Measurements from ENCODE around the gene ADK.

The ADK gene

DNA sequence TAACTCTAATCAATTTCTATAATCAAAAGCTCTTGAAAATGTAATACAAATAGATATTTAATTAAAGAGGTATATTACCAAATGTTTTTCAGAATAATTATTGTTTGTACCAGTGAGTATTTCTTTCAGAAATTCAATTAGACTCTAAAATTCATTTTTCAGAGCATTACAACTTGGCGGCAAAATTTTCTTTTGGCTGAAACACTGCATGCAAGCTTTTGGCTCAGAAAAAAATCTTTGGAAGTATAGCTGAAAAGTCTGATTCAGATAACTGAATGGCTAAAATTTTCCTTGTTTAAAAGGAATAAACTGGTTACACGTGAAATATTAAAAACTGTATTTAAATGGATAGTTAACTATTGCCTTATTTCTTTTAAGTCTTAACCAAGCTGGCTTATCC lies 472.8 kb downstream of the ADK start:
- no peaks in the 10 kb centered on the region for H3K27me3 ChIP-seq
- no peaks in the 10 kb centered on the region for H3K9me3 ChIP-seq
- no peaks in the 10 kb centered on the region for H3K4me1 ChIP-seq
- TF ChIP-seq, protein P1, sequence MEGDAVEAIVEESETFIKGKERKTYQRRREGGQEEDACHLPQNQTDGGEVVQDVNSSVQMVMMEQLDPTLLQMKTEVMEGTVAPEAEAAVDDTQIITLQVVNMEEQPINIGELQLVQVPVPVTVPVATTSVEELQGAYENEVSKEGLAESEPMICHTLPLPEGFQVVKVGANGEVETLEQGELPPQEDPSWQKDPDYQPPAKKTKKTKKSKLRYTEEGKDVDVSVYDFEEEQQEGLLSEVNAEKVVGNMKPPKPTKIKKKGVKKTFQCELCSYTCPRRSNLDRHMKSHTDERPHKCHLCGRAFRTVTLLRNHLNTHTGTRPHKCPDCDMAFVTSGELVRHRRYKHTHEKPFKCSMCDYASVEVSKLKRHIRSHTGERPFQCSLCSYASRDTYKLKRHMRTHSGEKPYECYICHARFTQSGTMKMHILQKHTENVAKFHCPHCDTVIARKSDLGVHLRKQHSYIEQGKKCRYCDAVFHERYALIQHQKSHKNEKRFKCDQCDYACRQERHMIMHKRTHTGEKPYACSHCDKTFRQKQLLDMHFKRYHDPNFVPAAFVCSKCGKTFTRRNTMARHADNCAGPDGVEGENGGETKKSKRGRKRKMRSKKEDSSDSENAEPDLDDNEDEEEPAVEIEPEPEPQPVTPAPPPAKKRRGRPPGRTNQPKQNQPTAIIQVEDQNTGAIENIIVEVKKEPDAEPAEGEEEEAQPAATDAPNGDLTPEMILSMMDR (IDR thresholded peaks at IDR 0.05): no peak
- no peaks in the 10 kb centered on the region for H3K36me3 ChIP-seq
- intact Hi-C loops (cut with DNase I; ENCODE audit: low total_unique reads): no loop called here
- no peak overlapping the region for H3K4me3 ChIP-seq
- H3K27ac ChIP-seq: no peak overlapping the region
- no peak for DNase-seq

DNA sequence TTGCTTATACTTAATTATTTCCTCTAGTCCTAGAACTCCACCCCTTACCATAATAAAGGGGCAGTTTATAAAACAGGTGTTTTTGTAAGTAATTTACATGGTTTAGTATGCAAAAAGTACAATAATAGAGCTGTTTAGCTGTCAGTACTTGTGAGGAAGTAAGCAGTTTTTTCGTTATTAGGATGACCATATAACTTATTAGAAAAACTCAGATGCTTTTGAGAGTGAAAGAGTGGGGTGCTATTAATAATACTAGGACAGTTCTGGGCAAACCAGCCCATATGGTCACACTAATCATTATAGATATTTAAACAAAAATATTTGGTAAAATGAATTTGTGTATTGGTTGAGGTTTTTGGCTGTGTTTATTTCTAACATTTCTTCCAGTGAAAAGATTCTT lies 473.5 kb downstream of the ADK start:
- H3K36me3 ChIP-seq: no peaks in the 10 kb centered on the region
- TF ChIP-seq, protein P1 (IDR thresholded peaks at IDR 0.05): no peak
- no peaks in the 10 kb centered on the region for H3K9me3 ChIP-seq
- DNase-seq: no peak
- no peak overlapping the region for H3K4me3 ChIP-seq
- no peaks in the 10 kb centered on the region for H3K27me3 ChIP-seq
- no peak overlapping the region for H3K27ac ChIP-seq
- no peaks in the 10 kb centered on the region for H3K4me1 ChIP-seq
- intact Hi-C loops (cut with DNase I; ENCODE audit: low total_unique reads): no loop called here

DNA sequence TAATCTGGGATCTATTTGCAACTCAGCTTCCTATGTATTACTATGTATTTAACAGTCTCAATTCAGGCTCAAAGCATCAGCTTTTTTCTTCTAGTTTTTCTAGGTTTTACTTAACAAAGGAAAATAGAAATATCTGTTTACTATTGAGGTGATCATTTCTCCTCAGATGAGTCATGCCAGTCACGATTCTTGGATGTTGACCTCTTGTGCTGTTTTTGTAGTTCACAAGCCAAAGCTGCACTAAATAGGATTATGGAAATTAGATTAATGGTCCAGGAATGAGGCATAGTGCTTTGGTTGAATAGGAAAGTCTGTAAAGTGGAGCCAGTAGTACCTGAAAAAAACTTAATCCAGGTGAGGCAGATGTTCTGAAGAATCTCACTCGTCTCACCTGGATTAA lies 477.1 kb downstream of the ADK start:
- DNase-seq: no peak
- intact Hi-C loops (cut with DNase I; ENCODE audit: low total_unique reads): no loop called here
- TF ChIP-seq, protein P1 (IDR thresholded peaks at IDR 0.05): no peak

DNA sequence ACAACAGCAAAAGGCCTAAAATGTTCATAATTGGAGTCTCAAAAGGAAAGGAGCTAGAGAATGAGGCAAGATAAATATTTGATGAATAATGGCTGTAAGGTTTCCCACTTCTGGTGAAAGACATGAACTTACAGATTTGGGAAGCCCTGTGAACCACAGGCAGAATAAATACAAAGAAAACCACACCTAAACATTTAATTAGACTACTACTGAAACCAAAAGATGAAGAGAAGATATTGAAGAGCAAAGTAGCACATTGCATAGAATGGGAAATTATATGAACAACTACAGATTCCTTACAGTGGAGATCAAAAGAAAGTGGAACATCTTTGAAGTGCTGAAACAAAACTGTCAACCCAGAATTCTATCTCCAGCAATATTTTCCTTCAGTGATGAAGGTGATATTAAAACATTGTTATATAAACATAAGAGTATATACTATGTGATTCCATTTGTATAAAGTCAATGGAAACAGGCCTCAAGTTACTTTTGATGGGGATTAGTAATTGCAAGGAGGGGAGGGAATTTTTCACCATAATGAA lies 484.0 kb downstream of the ADK start:
- H3K36me3 ChIP-seq: peaks cover 0 to 11% (median 0%) of the 10 kb centered on the region in 3 donors
- intact Hi-C loops (cut with DNase I; ENCODE audit: low total_unique reads): no loop called here
- no peak overlapping the region for H3K27ac ChIP-seq
- TF ChIP-seq, protein P1 (IDR thresholded peaks at IDR 0.05): no peak
- peaks cover 0 to 13% (median 0%) of the 10 kb centered on the region in 3 donors for H3K9me3 ChIP-seq
- no peak for DNase-seq
- no peak overlapping the region for H3K4me3 ChIP-seq
- H3K27me3 ChIP-seq: no peaks in the 10 kb centered on the region
- H3K4me1 ChIP-seq: peaks cover 0 to 3% (median 1%) of the 10 kb centered on the region in 4 donors

More for the DNA sequence above, 477.1 kb downstream of the ADK start:
- H3K9me3 ChIP-seq: no peaks in the 10 kb centered on the region
- no peak overlapping the region for H3K27ac ChIP-seq
- H3K36me3 ChIP-seq: no peaks in the 10 kb centered on the region
- H3K27me3 ChIP-seq: no peaks in the 10 kb centered on the region
- no peak overlapping the region for H3K4me3 ChIP-seq
- H3K4me1 ChIP-seq: no peaks in the 10 kb centered on the region

DNA sequence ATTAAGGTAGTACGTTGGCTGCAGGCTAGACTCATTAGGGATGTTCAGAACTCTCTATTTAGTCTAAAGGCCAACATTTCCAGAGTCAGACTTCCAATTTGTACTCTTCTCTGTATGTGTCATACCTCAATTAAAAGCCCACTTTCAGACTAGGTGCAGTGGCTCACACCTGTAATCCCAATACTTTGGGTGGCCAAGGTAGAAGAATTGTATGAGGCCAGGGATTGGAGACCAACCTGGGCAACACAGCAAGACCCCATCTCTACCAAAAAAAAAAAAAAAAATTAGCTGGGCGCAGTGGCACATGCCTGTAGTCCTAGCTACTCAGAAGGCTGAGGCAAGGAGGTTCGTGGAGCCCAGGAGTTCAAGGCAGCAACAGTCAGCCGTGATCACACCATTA lies 484.6 kb downstream of the ADK start:
- Histone ChIP-seq H3K27me3 (no peaks in the 10 kb centered on the region), H3K27ac (no peak overlapping the region), H3K36me3 (peaks cover 0 to 11% (median 0%) of the 10 kb centered on the region in 3 donors), H3K4me1 (peaks cover 0 to 9% (median 4%) of the 10 kb centered on the region in 4 donors), H3K9me3 (peaks cover 0 to 13% (median 0%) of the 10 kb centered on the region in 3 donors), H3K4me3 (no peak overlapping the region)
- TF ChIP-seq, protein P1 (IDR thresholded peaks at IDR 0.05): no peak
- no peak for DNase-seq
- intact Hi-C loops (cut with DNase I; ENCODE audit: low total_unique reads): no loop called here

DNA sequence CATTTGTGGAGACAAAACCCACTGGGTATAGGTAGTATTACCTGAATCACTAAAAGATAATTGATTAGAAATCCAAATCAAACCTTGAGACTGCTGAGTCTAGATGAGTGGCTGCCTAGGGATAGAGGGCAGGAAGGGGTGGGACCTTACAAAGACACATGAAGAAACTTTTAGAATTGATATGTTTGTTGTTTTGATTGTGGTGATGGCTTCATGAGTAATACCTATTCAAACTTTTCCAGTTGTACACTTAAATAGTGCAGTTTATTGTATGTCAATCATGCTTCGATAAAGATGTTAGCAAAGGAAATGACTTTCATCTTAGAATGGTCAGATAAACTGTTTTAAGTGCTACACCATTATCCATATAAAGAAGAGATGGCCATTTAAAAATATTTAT lies 486.7 kb downstream of the ADK start:
- Histone ChIP-seq H3K9me3 (peaks cover 0 to 13% (median 0%) of the 10 kb centered on the region in 3 donors), H3K4me1 (peaks cover 0 to 14% (median 5%) of the 10 kb centered on the region in 4 donors), H3K36me3 (peaks cover 0 to 11% (median 0%) of the 10 kb centered on the region in 3 donors), H3K4me3 (no peak overlapping the region), H3K27ac (no peak overlapping the region), H3K27me3 (no peaks in the 10 kb centered on the region)
- TF ChIP-seq, protein P1 (IDR thresholded peaks at IDR 0.05): no peak
- intact Hi-C loops (cut with DNase I; ENCODE audit: low total_unique reads): no loop called here
- DNase-seq: no peak
